GM19239 (cell line): ENCODE results near the gene TANK.
"Not testable (repeated sequence)": the region's sequence is repeated elsewhere in the genome, so short reads cannot be mapped to it uniquely, and the experiment has no call there.

Experiments
- DNase-seq: peaks from one replicate; pipeline ENCODE4 v3.0.0; 2011; ENCODE audit warnings: low spot score; ENCODE audit not compliant: insufficient read length
- FAIRE-seq: peaks from 2 replicates; lab custom pipeline; 2011; peaks lifted over from hg19 to GRCh38; lab: Jason Lieb, UNC

TANK gene

DNA sequence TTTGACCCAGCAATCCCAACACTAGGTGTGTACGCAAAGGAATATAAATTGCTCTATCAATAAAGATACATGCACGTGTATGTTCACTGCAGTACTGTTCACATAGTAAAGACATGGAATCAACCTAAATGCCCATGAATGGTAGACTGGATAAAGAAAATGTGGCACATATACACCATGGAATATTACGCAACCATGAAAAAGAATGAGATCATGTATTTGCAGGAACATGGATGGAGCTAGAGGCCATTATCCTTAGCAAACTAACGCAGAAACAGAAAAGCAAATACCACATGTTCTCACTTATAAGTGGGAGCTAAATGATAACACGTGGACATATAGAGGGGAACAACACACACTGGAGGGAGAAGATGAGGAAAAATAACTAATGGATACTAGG, 27.8 kb upstream of the TANK start:
- FAIRE-seq, DNase-seq: not testable (repeated sequence)

- DNase-seq (no peak), FAIRE-seq (peak; percentile 58)
Observed at GRCh38 chr2:161133366-161133765, 26.9 kb upstream of the TANK start.

- FAIRE-seq, result no peak
- no peak for DNase-seq
Observed at GRCh38 chr2:161134547-161135518, 25.4 kb upstream of the TANK start.

GRCh38 chr2:161135951-161136593, 24.2 kb upstream of the TANK start:
- DNase-seq (no peak), FAIRE-seq (no peak)

DNA sequence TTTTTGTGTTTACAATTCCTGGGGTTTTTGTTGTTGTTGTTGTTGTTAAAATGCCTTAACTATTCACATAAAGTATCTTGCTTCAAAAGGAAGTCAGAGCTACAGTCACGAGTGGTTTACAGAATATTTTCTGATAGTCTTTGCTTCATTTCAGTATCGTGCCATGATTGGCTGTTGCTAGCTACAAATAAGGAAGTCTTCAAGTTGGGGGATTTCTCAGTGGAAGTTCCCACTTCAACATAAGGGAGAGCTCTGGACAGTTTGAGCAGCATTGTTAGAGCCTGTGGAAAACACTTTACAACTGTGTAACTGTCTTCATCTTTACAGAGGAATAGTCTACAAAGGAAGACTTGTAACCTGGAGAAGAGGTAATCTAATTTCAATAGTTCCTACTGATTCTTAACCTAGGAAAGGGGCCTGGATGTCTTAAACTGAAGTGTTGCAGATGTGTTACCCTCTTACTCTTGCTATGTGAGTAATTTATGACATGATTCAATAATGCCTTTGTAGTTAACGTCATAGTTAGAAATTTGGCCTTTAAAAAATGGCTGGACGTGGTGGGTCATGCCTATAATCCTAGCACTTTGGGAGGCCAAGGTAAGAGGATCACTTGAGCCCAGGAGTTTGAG, 23.4 kb upstream of the TANK start:
- FAIRE-seq, result peak; percentile 99

DNA sequence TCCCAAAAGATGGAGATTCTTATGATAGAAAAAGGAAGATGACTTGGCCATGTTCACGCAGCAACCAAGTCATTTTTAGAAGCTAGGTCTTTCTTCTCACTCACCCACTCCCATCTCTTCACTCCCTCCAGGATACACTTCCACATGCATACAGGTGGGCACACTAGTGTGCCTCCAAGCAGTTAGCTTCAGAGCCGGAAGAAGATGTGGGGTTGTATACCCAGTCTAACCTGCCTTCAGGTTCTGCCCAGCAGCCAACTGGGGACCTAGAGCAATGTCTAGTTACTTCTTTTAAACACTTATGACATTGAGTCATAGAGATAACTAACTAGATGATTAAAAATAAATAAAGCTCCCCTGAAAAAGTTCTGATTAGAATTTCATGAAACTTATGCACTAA, 21.8 kb upstream of the TANK start:
- DNase-seq, result no peak
- FAIRE-seq, result peak; percentile 87

More for the DNA sequence above, 23.4 kb upstream of the TANK start:
- no peak for DNase-seq

DNA sequence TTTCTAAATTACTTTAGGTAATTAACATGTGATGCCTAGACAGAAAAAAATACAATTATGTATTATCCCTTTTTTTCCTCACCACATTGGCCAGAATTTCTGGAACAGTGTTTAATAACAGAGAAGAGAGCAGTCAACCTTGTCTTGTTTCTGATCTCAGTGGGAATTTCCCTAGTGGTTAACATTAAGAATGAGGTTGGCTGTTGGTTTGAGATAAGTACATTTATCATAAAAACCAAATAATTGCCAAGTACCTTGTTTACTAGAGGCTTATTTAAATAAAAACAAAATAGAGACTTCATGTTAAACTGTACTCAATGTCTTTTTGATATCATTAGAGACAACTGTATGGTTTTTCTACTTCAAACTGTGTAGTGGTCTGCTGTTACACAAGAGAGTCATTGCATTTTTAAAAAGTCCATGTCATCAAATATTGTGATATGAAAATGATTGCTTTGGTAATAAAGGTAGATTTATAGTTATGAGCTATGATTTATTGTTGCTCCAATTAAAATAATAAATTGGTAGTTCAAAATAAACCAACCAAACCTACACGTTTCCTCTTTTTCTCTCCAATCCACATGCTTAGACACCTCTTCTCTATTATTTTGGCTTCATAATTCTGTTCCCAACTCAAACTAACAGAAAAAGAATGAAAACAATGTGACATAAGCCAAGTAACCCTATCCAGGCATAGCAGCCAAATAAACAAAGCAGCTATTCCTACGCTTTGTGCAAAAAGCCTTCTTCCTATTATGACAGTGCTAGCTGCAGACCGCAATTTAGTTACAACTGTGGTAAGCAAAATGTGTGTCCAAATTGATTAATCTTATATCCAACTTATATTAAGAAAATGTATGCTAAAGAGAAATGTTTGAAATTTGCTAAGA, 20.9 kb upstream of the TANK start:
- peak; percentile 91 for FAIRE-seq
- DNase-seq, result no peak

DNA sequence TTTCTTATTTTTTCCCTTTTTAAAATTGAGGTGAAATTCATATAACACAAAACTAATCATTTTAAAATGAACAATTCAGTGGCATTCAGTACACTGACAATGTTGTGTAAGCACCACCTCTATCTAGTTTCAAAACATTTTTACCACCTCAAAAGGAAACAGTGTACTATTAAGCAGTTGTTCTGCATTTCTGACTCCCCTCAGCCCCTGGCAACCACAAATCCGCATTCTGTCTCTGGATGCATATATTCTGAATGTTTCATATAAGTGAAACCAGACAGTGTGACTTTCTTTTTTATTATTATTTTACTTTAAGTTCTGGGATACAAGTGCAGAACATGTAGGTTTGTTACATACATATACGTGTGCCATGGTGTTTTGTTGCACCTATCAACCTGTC, 19.2 kb upstream of the TANK start:
- no peak for DNase-seq
- peak; percentile 92 for FAIRE-seq

GRCh38 chr2:161146209-161146775, 13.9 kb upstream of the TANK start:
- DNase-seq, result no peak
- FAIRE-seq, result no peak

GRCh38 chr2:161146996-161147395, 13.2 kb upstream of the TANK start:
- FAIRE-seq (peak; percentile 26), DNase-seq (no peak)

- DNase-seq, result no peak
- FAIRE-seq, result peak; percentile 74
Observed at GRCh38 chr2:161147856-161148255, 12.4 kb upstream of the TANK start.

DNA sequence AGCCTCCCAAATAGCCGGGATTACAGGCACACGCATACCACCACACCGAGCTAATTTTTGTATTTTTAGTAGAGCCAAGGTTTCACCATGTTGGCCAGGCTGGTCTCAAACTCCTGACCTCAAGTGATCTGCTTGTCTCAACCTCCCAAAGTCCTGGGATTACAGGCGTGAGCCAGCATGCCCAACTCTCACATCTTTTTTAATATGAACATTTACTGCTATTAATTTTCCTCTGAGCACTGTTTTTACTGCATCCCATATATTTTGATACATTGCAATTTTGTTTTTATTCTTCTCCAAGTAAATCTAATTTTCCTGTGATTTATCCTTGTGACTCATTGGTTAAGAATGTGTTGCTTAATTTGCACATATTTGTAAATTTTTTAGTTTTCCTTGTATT, 9.5 kb upstream of the TANK start:
- no peak for FAIRE-seq
- DNase-seq, result no peak

GRCh38 chr2:161152302-161152701, 7.9 kb upstream of the TANK start:
- DNase-seq (no peak), FAIRE-seq (peak; percentile 79)

- DNase-seq, result no peak
Observed at GRCh38 chr2:161158882-161159281, 1.3 kb upstream of the TANK start.

GRCh38 chr2:161159456-161160225, 587 bp upstream of the TANK start:
- FAIRE-seq, result peak; percentile 21

More at GRCh38 chr2:161158882-161159281, 1.3 kb upstream of the TANK start:
- peak; percentile 48 for FAIRE-seq

GRCh38 chr2:161161074-161161706, 962 bp downstream of the TANK start:
- FAIRE-seq (no peak), DNase-seq (no peak)

More at GRCh38 chr2:161159456-161160225, 587 bp upstream of the TANK start:
- DNase-seq, result no peak

DNA sequence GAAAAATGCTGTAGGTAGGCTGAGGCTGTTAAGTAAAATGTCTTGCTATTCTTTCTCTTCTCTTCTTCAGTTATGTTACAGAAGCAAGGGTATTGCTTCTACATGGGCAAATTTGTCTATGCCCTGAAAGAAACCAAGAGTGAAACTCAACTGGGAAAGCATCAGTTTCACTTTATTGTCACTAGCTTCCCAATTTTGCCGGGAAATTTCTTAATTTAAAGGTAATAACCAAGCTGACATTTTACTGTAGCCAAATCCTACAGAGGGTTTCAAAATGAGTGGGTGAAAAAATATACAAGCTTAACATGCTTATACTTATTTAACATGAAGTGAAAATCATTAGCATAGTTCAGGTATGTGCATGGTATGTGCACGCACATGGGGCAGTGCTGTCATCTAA, 3.2 kb downstream of the TANK start:
- FAIRE-seq, result peak; percentile 92

DNA sequence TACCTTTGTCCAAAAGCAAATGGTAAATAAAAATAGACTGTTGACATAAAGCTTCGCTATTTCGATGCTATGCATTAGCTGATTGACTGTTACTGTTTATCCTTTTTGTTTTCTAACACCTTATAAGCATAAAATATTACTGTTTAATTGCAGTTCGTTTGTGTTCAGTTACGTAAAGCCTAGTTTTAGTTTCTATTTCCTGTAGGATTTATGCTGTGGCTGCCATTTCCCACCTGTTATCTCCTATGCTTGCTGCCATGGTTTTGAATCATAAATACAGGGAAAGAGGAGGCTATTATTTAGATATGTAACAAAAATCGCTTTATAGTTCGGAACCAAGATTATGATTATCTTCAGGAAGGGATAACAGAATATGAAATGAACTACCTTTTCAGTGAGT, 3.9 kb downstream of the TANK start:
- FAIRE-seq (no peak), DNase-seq (no peak)

More for the DNA sequence above, 3.2 kb downstream of the TANK start:
- no peak for DNase-seq
